NCI-H1930 (cell line): ENCODE data around the gene SUPT3H.

Experiments
- DNase-seq, 2 experiments: peaks; one replicate each; lab custom pipeline; 2025; lab: John Stamatoyannopoulos, UW

Gene SUPT3H

GRCh38 chr6:45388328-45388727 lies 10.6 kb upstream of the SUPT3H start:
- DNase-seq, result no peak

- no peak for DNase-seq
Measured at GRCh38 chr6:45387236-45387635, 9.5 kb upstream of the SUPT3H start.

- DNase-seq, result no peak
Measured at GRCh38 chr6:45386501-45386900, 8.8 kb upstream of the SUPT3H start.

GRCh38 chr6:45382391-45382790 lies 4.7 kb upstream of the SUPT3H start:
- no peak for DNase-seq

- DNase-seq, result peak in 1 of 2 experiments; percentile 65
Measured at GRCh38 chr6:45378334-45378926, 696 bp upstream of the SUPT3H start.

- DNase-seq, result no peak
Measured at GRCh38 chr6:45377043-45377553, 636 bp downstream of the SUPT3H start.

GRCh38 chr6:45376310-45377042 lies 1.3 kb downstream of the SUPT3H start:
- DNase-seq, result no peak

- no peak for DNase-seq
Measured at GRCh38 chr6:45375449-45375848, 2.3 kb downstream of the SUPT3H start.

- DNase-seq, result no peak
Measured at GRCh38 chr6:45371924-45372573, 5.7 kb downstream of the SUPT3H start.

- DNase-seq, result no peak
Measured at GRCh38 chr6:45369870-45370269, 7.9 kb downstream of the SUPT3H start.

GRCh38 chr6:45367999-45368398 lies 9.7 kb downstream of the SUPT3H start:
- no peak for DNase-seq

- no peak for DNase-seq
Measured at GRCh38 chr6:45366534-45366933, 11.2 kb downstream of the SUPT3H start.

GRCh38 chr6:45365036-45365435 lies 12.7 kb downstream of the SUPT3H start:
- no peak for DNase-seq

- DNase-seq, result no peak
Measured at GRCh38 chr6:45364466-45364865, 13.3 kb downstream of the SUPT3H start.

GRCh38 chr6:45353654-45354053 lies 24.1 kb downstream of the SUPT3H start:
- DNase-seq, result no peak

- no peak for DNase-seq
Measured at GRCh38 chr6:45351667-45352066, 26.1 kb downstream of the SUPT3H start.

GRCh38 chr6:45351076-45351475 lies 26.7 kb downstream of the SUPT3H start:
- DNase-seq, result no peak

GRCh38 chr6:45350186-45350710 lies 27.5 kb downstream of the SUPT3H start:
- peak; percentile 48 to 61 for DNase-seq

GRCh38 chr6:45344900-45345299 lies 32.8 kb downstream of the SUPT3H start:
- DNase-seq, result no peak

GRCh38 chr6:45328523-45328922 lies 49.2 kb downstream of the SUPT3H start:
- no peak for DNase-seq

- DNase-seq, result no peak
Measured at GRCh38 chr6:45327956-45328522, 49.7 kb downstream of the SUPT3H start, which contains the start of gene RUNX2. TSS of gene RUNX2 (plus strand) at chr6:45328330. CDS start at chr6:45328727, 397 bp downstream.

GRCh38 chr6:45326698-45327417 lies 50.9 kb downstream of the SUPT3H start:
- no peak for DNase-seq
